Fibroblast of lung (primary cell): Measurements from ENCODE around the gene LIM2.

Experiments used
- EZH2 ChIP-seq: IDR thresholded peaks from 2 replicates; pipeline ENCODE4 v1.5.1; 2012; ENCODE audit warnings: low read length, control low read depth, mild to moderate bottlenecking; ENCODE audit errors: missing control alignments
- TF ChIP-seq, protein P1 (sequence below), 2 donors: IDR thresholded peaks in 1 of 2; conservative IDR thresholded peaks in 1 of 2; 1 replicate in 1 of 2; 2 replicates in 1 of 2; pipeline ENCODE4 v1.5.1; 2011 to 2012; ENCODE audit warnings: low read length in 2 of 2, control low read depth in 1 of 2, inconsistent platforms in 1 of 2, low read depth in 1 of 2, mild to moderate bottlenecking in 1 of 2

DNA sequence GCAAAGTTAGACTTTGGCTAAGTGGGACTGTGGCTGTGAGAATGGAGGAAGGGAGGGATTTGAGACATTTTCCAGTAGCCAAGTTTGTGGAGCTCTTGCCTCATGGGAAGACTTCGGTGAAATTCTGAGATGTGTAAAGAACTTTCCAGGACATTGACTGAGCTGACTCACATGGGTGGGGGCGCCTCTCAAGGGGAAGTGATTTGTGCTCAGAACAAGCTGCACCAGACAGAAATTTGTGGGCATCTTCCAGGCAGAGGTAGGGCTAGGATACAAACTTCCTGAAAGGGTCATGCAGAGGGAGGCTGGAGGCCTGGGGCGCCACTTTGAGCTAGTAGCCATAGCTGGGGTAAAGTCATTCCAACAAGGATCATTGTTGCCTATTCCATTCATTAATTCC lies 39.4 kb upstream of the LIM2 start:
- TF ChIP-seq, protein P1, sequence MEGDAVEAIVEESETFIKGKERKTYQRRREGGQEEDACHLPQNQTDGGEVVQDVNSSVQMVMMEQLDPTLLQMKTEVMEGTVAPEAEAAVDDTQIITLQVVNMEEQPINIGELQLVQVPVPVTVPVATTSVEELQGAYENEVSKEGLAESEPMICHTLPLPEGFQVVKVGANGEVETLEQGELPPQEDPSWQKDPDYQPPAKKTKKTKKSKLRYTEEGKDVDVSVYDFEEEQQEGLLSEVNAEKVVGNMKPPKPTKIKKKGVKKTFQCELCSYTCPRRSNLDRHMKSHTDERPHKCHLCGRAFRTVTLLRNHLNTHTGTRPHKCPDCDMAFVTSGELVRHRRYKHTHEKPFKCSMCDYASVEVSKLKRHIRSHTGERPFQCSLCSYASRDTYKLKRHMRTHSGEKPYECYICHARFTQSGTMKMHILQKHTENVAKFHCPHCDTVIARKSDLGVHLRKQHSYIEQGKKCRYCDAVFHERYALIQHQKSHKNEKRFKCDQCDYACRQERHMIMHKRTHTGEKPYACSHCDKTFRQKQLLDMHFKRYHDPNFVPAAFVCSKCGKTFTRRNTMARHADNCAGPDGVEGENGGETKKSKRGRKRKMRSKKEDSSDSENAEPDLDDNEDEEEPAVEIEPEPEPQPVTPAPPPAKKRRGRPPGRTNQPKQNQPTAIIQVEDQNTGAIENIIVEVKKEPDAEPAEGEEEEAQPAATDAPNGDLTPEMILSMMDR (conservative IDR thresholded peaks at IDR 0.05 in 1 of 2, IDR thresholded peaks at IDR 0.05 in 1 of 2; ENCODE audit: low read depth in 1 of 2, low read length in 2 of 2): no peak
- TF ChIP-seq EZH2: no peak
